Pancreas (tissue), 10 donors: ENCODE data around the gene CCDC71. TPM values are rescaled to one million over a fixed set of nuclear protein-coding genes. Genes with fewer than 3 reads are reported as not detected.

ENCODE experiments used
- ATAC-seq, 4 donors: fragments of 200-7000 bp; cut with Tn5 transposase; one replicate each; pipeline versions ENCODE4 v1.8.0 to v1.9.1; 2020; ENCODE audit warnings: mild to moderate bottlenecking in 4 of 4, moderate library complexity in 4 of 4
- DNase-seq, 6 donors: peaks; one replicate each; pipeline ENCODE4 v3.0.0-alpha.2; 2020
- FAIRE-seq: peaks from 2 replicates; lab custom pipeline; 2012; peaks lifted over from hg19 to GRCh38; lab: Jason Lieb, UNC
- H3K27ac ChIP-seq, 4 donors: fragments of 200-600 bp; sonication (generic); 1 replicate in 3 of 4; 2 replicates in 1 of 4; pipeline versions ENCODE4 v1.5.0 to v1.8.0; 2020
- H3K27me3 ChIP-seq, 4 donors: fragments of 200-600 bp; one replicate each; pipeline ENCODE4 v1.8.0; 2021
- H3K36me3 ChIP-seq, 3 donors: fragments of 200-600 bp; sonication (generic) in 1 of 3; one replicate each; pipeline versions ENCODE4 v1.5.0 to v1.8.0; 2020 to 2021
- H3K4me1 ChIP-seq, 3 donors: fragments of 200-600 bp; one replicate each; pipeline ENCODE4 v1.8.0; 2021
- H3K4me3 ChIP-seq, 4 donors: fragments of 200-600 bp; sonication (generic) in 2 of 4; one replicate each; pipeline versions ENCODE4 v1.5.0 to v1.8.0; 2020 to 2021
- H3K9me3 ChIP-seq, 4 donors: fragments of 200-600 bp; one replicate each; pipeline ENCODE4 v1.8.0; 2021
- CTCF ChIP-seq, 4 donors: fragments of 200-600 bp; sonication (generic) in 3 of 4; IDR thresholded peaks; one replicate each; pipeline versions ENCODE4 v1.5.0 to v1.8.0; 2021; ENCODE audit warnings: antibody characterized with exemption in 4 of 4
- WGBS, 2 donors: extraction: QIAGEN DNeasy Blood & Tissue Kit; methylation state at CpG; one replicate each; pipeline ENCODE4 v1.1.7; 2013; 5-methylcytosine and 5-hydroxymethylcytosine counted together
- intact Hi-C, 3 donors: fragments of 100-400 bp; cut with DNase I; formaldehyde crosslinking; loops; one replicate each; pipeline versions ENCODE4 v1.11.1 to v1.14.2; 2022
- polyA plus RNA-seq, 2 donors: library from polyadenylated mRNA; stranded (reverse); fragments of 200-250 nt; gene quantifications; one replicate each; pipeline ENCODE4 v1.2.3, GENCODE V29; 2013
- total RNA-seq, 6 donors: library from RNA; stranded (reverse); fragmentation: NEBNext Ultra II Directional in 4 of 6; extraction: Animal tissue kit (Norgen Biotek cat#: 25700) in 4 of 6; gene quantifications; one replicate each; pipeline versions ENCODE4 v1.2.1 to v1.2.4, GENCODE V29; 2021 to 2023
- donor health status: healthy with polysubstance abuse.
- donor health status: DM: no; HTN: no; CAD: no; lungs with moderate emphysema.
- donor health status: DM: no; HTN: no; CAD: no.
- donor health status: control.
- donor health status: control.
- donor health status: Bipolar disorder and iron deficiency.
- donor health status: DM: yes; HTN: yes; CAD: no.
- donor health status: DM: no; HTN: no; CAD: no.
- donor health status: DM: no; HTN: no; CAD: no.
- donor health status: DM: yes; HTN: yes; CAD: no.

Gene CCDC71
- total RNA-seq (10 to 100 TPM in 1 of 6 donors, 1 to 10 TPM in 5; 5.9 to 11.0 (median 8.3) TPM), polyA plus RNA-seq (10 to 100 TPM in 1 of 2 donors, 1 to 10 TPM in 1; 7.6 to 10.2 TPM)

GRCh38 chr3:49165771-49166751 is at the start of gene CCDC71:
CCDC71 (minus strand) TSS chr3:49166331; CDS start chr3:49164208, 2,123 bp downstream.
- Histone ChIP-seq H3K9me3 (no peaks in the 10 kb centered on the region), H3K27ac (peak within 1 kb of the TSS; percentile 27 to 66 (median 64)), H3K27me3 (no peaks in the 10 kb centered on the region), H3K36me3 (peaks cover 0 to 9% (median 0%) of the 10 kb centered on the region in 3 donors), H3K4me1 (peaks cover 0 to 12% (median 5%) of the 10 kb centered on the region in 3 donors), H3K4me3 (peak within 1 kb of the TSS; percentile 88 to 97 (median 94))
- TF ChIP-seq CTCF (IDR thresholded peaks at IDR 0.05) = no peak
- WGBS, 2 donors = 3 to 4% methylated on average over 51 to 69 of the region's 69 CpGs
- DNase-seq = peak; percentile 61 to 89 (median 74)
- intact Hi-C loops = no loop called here
- FAIRE-seq = no peak
- ATAC-seq = peak; percentile 79 to 91 (median 82)

GRCh38 chr3:49213998-49214397 is 47.9 kb upstream of the CCDC71 start:
- Histone ChIP-seq H3K9me3 (no peaks in the 10 kb centered on the region), H3K4me1 (peaks cover 0 to 2% (median 0%) of the 10 kb centered on the region in 3 donors), H3K27me3 (no peaks in the 10 kb centered on the region), H3K4me3 (no peak overlapping the region), H3K36me3 (no peaks in the 10 kb centered on the region), H3K27ac (no peak overlapping the region)
- DNase-seq (no peak), FAIRE-seq (no peak), ATAC-seq (no peak)
- intact Hi-C loops = no loop called here
- TF ChIP-seq CTCF (IDR thresholded peaks at IDR 0.05) = no peak
- 64 to 77% methylated on average over 2 of the region's 2 CpGs for WGBS, 2 donors

DNA sequence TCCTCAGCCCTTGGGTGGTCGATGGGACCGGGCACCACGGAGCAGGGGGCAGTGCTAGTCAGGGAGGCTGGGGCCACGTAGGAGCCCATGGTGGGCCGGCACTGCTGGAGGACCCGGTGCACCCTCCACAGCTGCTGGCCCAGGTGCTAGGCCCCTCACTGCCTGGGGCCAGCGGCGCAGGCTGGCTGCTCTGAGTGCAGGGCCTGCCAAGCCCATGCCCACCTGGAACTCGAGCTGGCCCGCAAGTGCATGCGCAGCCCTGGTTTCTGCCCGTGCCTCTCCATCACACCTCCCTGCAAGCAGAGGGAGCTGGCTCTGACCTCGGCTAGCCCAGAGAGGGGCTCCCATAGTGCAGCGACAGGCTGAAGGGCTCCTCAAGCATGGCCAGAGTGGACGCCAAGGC is 47.4 kb upstream of the CCDC71 start:
- no peak for FAIRE-seq
- H3K27me3 ChIP-seq = no peaks in the 10 kb centered on the region
- intact Hi-C loops = no loop called here
- H3K9me3 ChIP-seq = no peaks in the 10 kb centered on the region
- no peak for TF ChIP-seq CTCF (IDR thresholded peaks at IDR 0.05)
- H3K36me3 ChIP-seq = no peaks in the 10 kb centered on the region
- H3K27ac ChIP-seq = no peak overlapping the region
- H3K4me3 ChIP-seq = no peak overlapping the region
- ATAC-seq = no peak
- 95 to 98% methylated on average over 13 to 15 of the region's 15 CpGs for WGBS, 2 donors
- peaks cover 0 to 2% (median 0%) of the 10 kb centered on the region in 3 donors for H3K4me1 ChIP-seq
- peak in 1 of 6 donors; percentile 51 for DNase-seq

DNA sequence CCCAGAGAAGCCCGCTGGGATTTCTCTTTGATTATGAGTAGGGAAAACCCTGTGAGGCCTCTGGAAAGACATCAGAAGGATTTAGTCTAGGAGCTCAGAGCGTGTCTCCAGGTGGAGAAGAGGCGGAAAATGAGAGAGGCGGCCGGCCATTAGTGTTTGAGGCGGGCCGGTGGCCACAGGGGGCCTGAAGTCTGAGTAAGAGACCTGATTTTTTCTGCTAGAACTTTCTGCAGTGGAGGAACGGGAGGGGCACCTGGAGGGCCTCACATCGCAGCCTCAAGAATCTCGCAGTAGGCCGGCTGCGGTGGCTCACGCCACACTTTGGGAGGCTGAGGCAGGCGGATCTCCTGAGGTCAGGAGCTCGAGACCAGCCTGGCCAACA is 33.8 kb upstream of the CCDC71 start:
- Histone ChIP-seq H3K9me3 (no peaks in the 10 kb centered on the region), H3K36me3 (no peaks in the 10 kb centered on the region), H3K27me3 (no peaks in the 10 kb centered on the region), H3K4me1 (no peaks in the 10 kb centered on the region), H3K4me3 (peak overlapping the region in 1 of 4 donors; percentile 26), H3K27ac (no peak overlapping the region)
- ATAC-seq (no peak), FAIRE-seq (no peak), DNase-seq (no peak)
- no peak for TF ChIP-seq CTCF (IDR thresholded peaks at IDR 0.05)
- intact Hi-C loops = no loop called here
- 73 to 75% methylated on average over 15 of the region's 15 CpGs for WGBS, 2 donors
